IPS-15b (cell line): ENCODE results near the gene IGFBP3.

Experiments
- H3K27me3 ChIP-seq: one replicate; pipeline ENCODE4 v1.6.1; 2013; ENCODE audit warnings: low read length; ENCODE audit not compliant: control insufficient read depth, insufficient read depth
- H3K36me3 ChIP-seq: one replicate; pipeline ENCODE4 v1.6.1; 2013; ENCODE audit warnings: low read length; ENCODE audit not compliant: control insufficient read depth, insufficient read depth
- H3K4me1 ChIP-seq: one replicate; pipeline ENCODE4 v1.6.1; 2013; ENCODE audit warnings: mild to moderate bottlenecking, low read length; ENCODE audit not compliant: control insufficient read depth, insufficient read depth
- H3K4me3 ChIP-seq: one replicate; pipeline ENCODE4 v1.5.1; 2013; ENCODE audit warnings: low read depth, low read length
- H3K9ac ChIP-seq: one replicate; pipeline ENCODE4 v1.6.1; 2013; ENCODE audit warnings: low read depth, mild to moderate bottlenecking, low read length
- H3K9me3 ChIP-seq: one replicate; pipeline ENCODE4 v1.6.1; 2013; ENCODE audit warnings: mild to moderate bottlenecking, low read length; ENCODE audit not compliant: control insufficient read depth, insufficient read depth

Gene IGFBP3

GRCh38 chr7:45921699-45922519 lies 837 bp upstream of the IGFBP3 start:
- Histone ChIP-seq H3K4me1 (peaks cover 18% of the 10 kb centered on the region), H3K27me3 (peaks cover 52% of the 10 kb centered on the region), H3K4me3 (peak overlapping the region; percentile 66), H3K9ac (no peak overlapping the region), H3K36me3 (no peaks in the 10 kb centered on the region), H3K9me3 (no peaks in the 10 kb centered on the region)

GRCh38 chr7:45921381-45921698 lies 268 bp upstream of the IGFBP3 start:
- Histone ChIP-seq H3K9me3 (no peaks in the 10 kb centered on the region), H3K27me3 (peaks cover 52% of the 10 kb centered on the region), H3K36me3 (peaks cover 2% of the 10 kb centered on the region), H3K9ac (no peak overlapping the region), H3K4me1 (peaks cover 18% of the 10 kb centered on the region), H3K4me3 (peak overlapping the region; percentile 66)

GRCh38 chr7:45919993-45920459 lies 1.0 kb downstream of the IGFBP3 start:
- H3K4me1 ChIP-seq: peaks cover 15% of the 10 kb centered on the region
- peaks cover 47% of the 10 kb centered on the region for H3K27me3 ChIP-seq
- no peaks in the 10 kb centered on the region for H3K9me3 ChIP-seq
- peak overlapping the region; percentile 66 for H3K4me3 ChIP-seq
- no peak overlapping the region for H3K9ac ChIP-seq
- peaks cover 5% of the 10 kb centered on the region for H3K36me3 ChIP-seq

GRCh38 chr7:45919231-45919784 lies 1.8 kb downstream of the IGFBP3 start:
- no peak overlapping the region for H3K9ac ChIP-seq
- H3K4me3 ChIP-seq: peak overlapping the region; percentile 66
- no peaks in the 10 kb centered on the region for H3K9me3 ChIP-seq
- peaks cover 9% of the 10 kb centered on the region for H3K4me1 ChIP-seq
- peaks cover 5% of the 10 kb centered on the region for H3K36me3 ChIP-seq
- peaks cover 44% of the 10 kb centered on the region for H3K27me3 ChIP-seq

GRCh38 chr7:45918556-45918955 lies 2.5 kb downstream of the IGFBP3 start:
- Histone ChIP-seq H3K36me3 (peaks cover 5% of the 10 kb centered on the region), H3K4me1 (peaks cover 3% of the 10 kb centered on the region), H3K9ac (no peak overlapping the region), H3K4me3 (no peak overlapping the region), H3K27me3 (peaks cover 44% of the 10 kb centered on the region), H3K9me3 (no peaks in the 10 kb centered on the region)

GRCh38 chr7:45917658-45918057 lies 3.4 kb downstream of the IGFBP3 start:
- Histone ChIP-seq H3K36me3 (peaks cover 5% of the 10 kb centered on the region), H3K4me1 (no peaks in the 10 kb centered on the region), H3K9ac (no peak overlapping the region), H3K9me3 (no peaks in the 10 kb centered on the region), H3K4me3 (peak overlapping the region; percentile 24), H3K27me3 (peaks cover 39% of the 10 kb centered on the region)

GRCh38 chr7:45917064-45917463 lies 4.0 kb downstream of the IGFBP3 start:
- no peaks in the 10 kb centered on the region for H3K4me1 ChIP-seq
- peaks cover 5% of the 10 kb centered on the region for H3K36me3 ChIP-seq
- H3K9me3 ChIP-seq: no peaks in the 10 kb centered on the region
- no peak overlapping the region for H3K9ac ChIP-seq
- no peak overlapping the region for H3K4me3 ChIP-seq
- peaks cover 35% of the 10 kb centered on the region for H3K27me3 ChIP-seq

GRCh38 chr7:45915606-45916005 lies 5.5 kb downstream of the IGFBP3 start:
- Histone ChIP-seq H3K4me3 (no peak overlapping the region), H3K9me3 (no peaks in the 10 kb centered on the region), H3K27me3 (peaks cover 28% of the 10 kb centered on the region), H3K36me3 (peaks cover 5% of the 10 kb centered on the region), H3K9ac (no peak overlapping the region), H3K4me1 (no peaks in the 10 kb centered on the region)

- Histone ChIP-seq H3K4me3 (no peak overlapping the region), H3K27me3 (peaks cover 23% of the 10 kb centered on the region), H3K9ac (no peak overlapping the region), H3K4me1 (no peaks in the 10 kb centered on the region), H3K36me3 (peaks cover 5% of the 10 kb centered on the region), H3K9me3 (no peaks in the 10 kb centered on the region)
Measured at GRCh38 chr7:45914911-45915310, 6.2 kb downstream of the IGFBP3 start.

GRCh38 chr7:45912972-45913371 lies 8.1 kb downstream of the IGFBP3 start:
- Histone ChIP-seq H3K36me3 (peaks cover 5% of the 10 kb centered on the region), H3K27me3 (peaks cover 4% of the 10 kb centered on the region), H3K4me1 (no peaks in the 10 kb centered on the region), H3K4me3 (no peak overlapping the region), H3K9me3 (no peaks in the 10 kb centered on the region), H3K9ac (no peak overlapping the region)

- no peak overlapping the region for H3K4me3 ChIP-seq
- H3K4me1 ChIP-seq: no peaks in the 10 kb centered on the region
- H3K9me3 ChIP-seq: no peaks in the 10 kb centered on the region
- no peaks in the 10 kb centered on the region for H3K27me3 ChIP-seq
- no peak overlapping the region for H3K9ac ChIP-seq
- H3K36me3 ChIP-seq: peaks cover 2% of the 10 kb centered on the region
Measured at GRCh38 chr7:45911311-45911710, 9.8 kb downstream of the IGFBP3 start.

- H3K9ac ChIP-seq: no peak overlapping the region
- H3K4me1 ChIP-seq: no peaks in the 10 kb centered on the region
- no peaks in the 10 kb centered on the region for H3K9me3 ChIP-seq
- no peaks in the 10 kb centered on the region for H3K36me3 ChIP-seq
- no peak overlapping the region for H3K4me3 ChIP-seq
- no peaks in the 10 kb centered on the region for H3K27me3 ChIP-seq
Measured at GRCh38 chr7:45910855-45911254, 10.2 kb downstream of the IGFBP3 start.
